Calu3 (cell line): ENCODE data around the gene PRKAG2. TPM values are rescaled to one million over a fixed set of nuclear protein-coding genes. Genes with fewer than 3 reads are reported as not detected.

ENCODE experiments used
- BruUV-seq: library from RNA; stranded (reverse); fragments of 400-500 nt; replicated peaks from 2 replicates; lab custom pipeline; 2021; lab: Mats Ljungman, UMichigan
- CTCF ChIA-PET: fragments of 300-600 bp; sonication (Branson Sonifier 250); formaldehyde crosslinking; loops from one replicate; lab custom pipeline; 2022; ENCODE audit warnings: antibody characterized with exemption; lab: Charles Lee
- DNase-seq: peaks from one replicate; pipeline ENCODE4 v3.0.0; 2022
- H3K27ac Mint-ChIP-seq: one replicate; pipeline ENCODE4 v1.8.0; 2022; ENCODE audit warnings: mixed read lengths; ENCODE audit not compliant: unreplicated experiment
- H3K27me3 Mint-ChIP-seq: one replicate; pipeline ENCODE4 v1.8.0; 2022; ENCODE audit warnings: mixed read lengths; ENCODE audit not compliant: unreplicated experiment
- H3K36me3 Mint-ChIP-seq: one replicate; pipeline ENCODE4 v1.8.0; 2022; ENCODE audit warnings: mild to moderate bottlenecking, moderate library complexity, mixed read lengths; ENCODE audit not compliant: insufficient read depth, unreplicated experiment
- H3K4me1 Mint-ChIP-seq: one replicate; pipeline ENCODE4 v1.8.0; 2022; ENCODE audit warnings: mild to moderate bottlenecking, low read depth, mixed read lengths; ENCODE audit not compliant: unreplicated experiment
- H3K4me3 Mint-ChIP-seq: one replicate; pipeline ENCODE4 v1.8.0; 2022; ENCODE audit warnings: mild to moderate bottlenecking, low read depth, moderate library complexity, mixed read lengths; ENCODE audit not compliant: unreplicated experiment
- H3K9me3 Mint-ChIP-seq: one replicate; pipeline ENCODE4 v1.8.0; 2022; ENCODE audit warnings: low read depth, mixed read lengths; ENCODE audit not compliant: unreplicated experiment
- CTCF ChIP-seq: fragments of 200-600 bp; IDR thresholded peaks from one replicate; pipeline ENCODE4 v1.8.0; 2022; ENCODE audit warnings: antibody characterized with exemption; ENCODE audit not compliant: unreplicated experiment
- intact Hi-C: fragments of 100-400 bp; cut with micrococcal nuclease; formaldehyde crosslinking; loops from one replicate; pipeline ENCODE4 v1.10.0; 2022; ENCODE audit not compliant: unreplicated experiment
- total RNA-seq: library from RNA; stranded (reverse); gene quantifications from 2 replicates; pipeline ENCODE4 v1.2.3, GENCODE V29; 2022

PRKAG2 gene
- total RNA-seq, 1 experiment from 2014 or later, result 22.4 TPM

- intact Hi-C loops, result no loop called here
- Mint-ChIP-seq H3K27ac (peak overlapping the region; percentile 83), H3K4me3 (no peak overlapping the region), H3K27me3 (no peaks in the 10 kb centered on the region), H3K9me3 (no peaks in the 10 kb centered on the region), H3K36me3 (peaks cover 5% of the 10 kb centered on the region), H3K4me1 (peaks cover 41% of the 10 kb centered on the region)
- CTCF ChIA-PET, result no interaction called here
- TF ChIP-seq CTCF, result no peak
- no peak for DNase-seq
- no TSS peak for BruUV-seq
Observed at GRCh38 chr7:151686826-151687225, 190.1 kb downstream of the PRKAG2 start.

GRCh38 chr7:151686016-151686766 lies 190.7 kb downstream of the PRKAG2 start:
- DNase-seq, result no peak
- no peak for TF ChIP-seq CTCF
- H3K9me3 Mint-ChIP-seq, result no peaks in the 10 kb centered on the region
- CTCF ChIA-PET, result interaction anchor here (0.6 to 0.7 kb wide), 4 partner anchors 12 to 51 kb away, joined by 3 to 5 read pairs (median 4); no protein-coding TSS in a partner anchor
- peaks cover 5% of the 10 kb centered on the region for H3K36me3 Mint-ChIP-seq
- H3K27ac Mint-ChIP-seq, result no peak overlapping the region
- H3K4me3 Mint-ChIP-seq, result no peak overlapping the region
- peaks cover 41% of the 10 kb centered on the region for H3K4me1 Mint-ChIP-seq
- no TSS peak for BruUV-seq
- intact Hi-C loops, result no loop called here
- H3K27me3 Mint-ChIP-seq, result no peaks in the 10 kb centered on the region

- intact Hi-C loops, result no loop called here
- Mint-ChIP-seq H3K27ac (no peak overlapping the region), H3K27me3 (no peaks in the 10 kb centered on the region), H3K36me3 (peaks cover 5% of the 10 kb centered on the region), H3K4me1 (peaks cover 28% of the 10 kb centered on the region), H3K4me3 (no peak overlapping the region), H3K9me3 (no peaks in the 10 kb centered on the region)
- no peak for TF ChIP-seq CTCF
- no TSS peak for BruUV-seq
- no peak for DNase-seq
- CTCF ChIA-PET, result interaction anchor here (0.7 kb wide), 2 partner anchors 34 to 243 kb away, joined by 3 read pairs; no protein-coding TSS in a partner anchor
Observed at GRCh38 chr7:151684408-151685175, 192.3 kb downstream of the PRKAG2 start.

GRCh38 chr7:151683615-151684407 lies 193.1 kb downstream of the PRKAG2 start:
- BruUV-seq, result no TSS peak
- intact Hi-C loops, result no loop called here
- peaks cover 20% of the 10 kb centered on the region for H3K4me1 Mint-ChIP-seq
- H3K36me3 Mint-ChIP-seq, result peaks cover 5% of the 10 kb centered on the region
- no peaks in the 10 kb centered on the region for H3K27me3 Mint-ChIP-seq
- TF ChIP-seq CTCF, result no peak
- CTCF ChIA-PET, result no interaction called here
- no peak for DNase-seq
- H3K27ac Mint-ChIP-seq, result no peak overlapping the region
- H3K4me3 Mint-ChIP-seq, result no peak overlapping the region
- H3K9me3 Mint-ChIP-seq, result no peaks in the 10 kb centered on the region
